SK-N-SH (cell line): ENCODE data around the gene UQCR10. TPM values are rescaled to one million over a fixed set of nuclear protein-coding genes. Genes with fewer than 3 reads are reported as not detected.

Experiments used
- CTCF ChIA-PET: fragments of 300-600, 350-600 bp; formaldehyde crosslinking; extraction: SDS; loops from one replicate; lab custom pipeline; 2021; lab: Yijun Ruan, JAX
- POLR2A ChIA-PET: fragments of 350-600 bp; sonication (Branson Sonifier 250); formaldehyde crosslinking; extraction: SDS; loops from one replicate; lab custom pipeline; 2020; ENCODE audit warnings: antibody characterized with exemption, inconsistent platforms; lab: Yijun Ruan, JAX
- DNase-seq: peaks from one replicate; pipeline ENCODE4 v3.0.0; 2012
- H2AFZ ChIP-seq: fragments of 200-600 bp; sonication (generic); 2 replicates; pipeline ENCODE4 v1.8.1; 2016; ENCODE audit warnings: antibody characterized with exemption, mild to moderate bottlenecking, low read depth
- H3F3A ChIP-seq: fragments of 200-600 bp; sonication (generic); replicated peaks from 2 replicates; pipeline ENCODE3; 2016; ENCODE audit warnings: antibody characterized with exemption, mild to moderate bottlenecking; ENCODE audit not compliant: insufficient read depth
- H3K27ac ChIP-seq, 2 experiments: fragments of 200-500 bp in 1 of 2; fragments of 200-600 bp in 1 of 2; sonication (Bioruptor generic) in 1 of 2; sonication (generic), shearing (Covaris generic) in 1 of 2; 2 replicates each; pipeline versions ENCODE4 v1.5.1 to v1.6.1; 2014 to 2016; ENCODE audit warnings: low read depth in 2 of 2, inconsistent platforms in 1 of 2, low read length in 1 of 2, mild to moderate bottlenecking in 1 of 2, mixed read lengths in 1 of 2
- H3K27me3 ChIP-seq: fragments of 200-600 bp; sonication (generic), shearing (Covaris generic); 2 replicates; pipeline ENCODE4 v1.6.1; 2016; ENCODE audit warnings: mixed run types; ENCODE audit not compliant: insufficient read depth
- H3K36me3 ChIP-seq, 2 experiments: fragments of 200-500 bp in 1 of 2; fragments of 200-600 bp in 1 of 2; sonication (Bioruptor generic) in 1 of 2; sonication (generic) in 1 of 2; replicated peaks in 1 of 2; 2 replicates each; pipeline versions ENCODE3 to v1.5.1; 2014 to 2016; ENCODE audit warnings: low read length in 1 of 2, mild to moderate bottlenecking in 1 of 2; ENCODE audit not compliant: insufficient read depth in 2 of 2, control insufficient read depth in 1 of 2
- H3K4me1 ChIP-seq, 2 experiments: fragments of 200-500 bp in 1 of 2; fragments of 200-600 bp in 1 of 2; sonication (Bioruptor generic) in 1 of 2; sonication (generic), shearing (Covaris generic) in 1 of 2; 2 replicates each; pipeline versions ENCODE4 v1.5.1 to v1.6.1; 2014 to 2016; ENCODE audit warnings: low read depth in 1 of 2, low read length in 1 of 2, mixed run types in 1 of 2; ENCODE audit not compliant: insufficient read depth in 2 of 2, control insufficient read depth in 1 of 2
- H3K4me2 ChIP-seq: fragments of 200-600 bp; sonication (generic), shearing (Covaris generic); 2 replicates; pipeline ENCODE4 v1.6.1; 2017; ENCODE audit warnings: mixed run types
- H3K4me3 ChIP-seq, 2 experiments: fragments of 200-500 bp in 1 of 2; fragments of 200-600 bp in 1 of 2; sonication (Bioruptor generic) in 1 of 2; sonication (generic), shearing (Covaris generic) in 1 of 2; 2 replicates each; pipeline versions ENCODE4 v1.5.1 to v1.8.1; 2014 to 2016; ENCODE audit warnings: low read depth in 2 of 2, inconsistent platforms in 1 of 2, low read length in 1 of 2, mild to moderate bottlenecking in 1 of 2, mixed read lengths in 1 of 2, moderate library complexity in 1 of 2
- H3K79me2 ChIP-seq: fragments of 200-600 bp; sonication (generic); 2 replicates; pipeline ENCODE4 v1.8.1; 2017; ENCODE audit warnings: mild to moderate bottlenecking; ENCODE audit not compliant: insufficient read depth
- H3K9ac ChIP-seq: fragments of 200-600 bp; sonication (generic); 2 replicates; pipeline ENCODE4 v1.6.1; 2017; ENCODE audit warnings: mixed run types
- H3K9me2 ChIP-seq: fragments of 200-600 bp; sonication (generic); 2 replicates; pipeline ENCODE4 v1.6.1; 2017; ENCODE audit warnings: mixed run types
- H3K9me3 ChIP-seq: fragments of 200-600 bp; sonication (generic); 2 replicates; pipeline ENCODE4 v1.6.1; 2017; ENCODE audit warnings: mixed run types, mild to moderate bottlenecking, moderate library complexity
- H4K20me1 ChIP-seq: fragments of 200-600 bp; sonication (generic); 2 replicates; pipeline ENCODE4 v1.6.1; 2017; ENCODE audit warnings: mild to moderate bottlenecking, mixed run types; ENCODE audit not compliant: insufficient read depth
- ELF1 ChIP-seq: IDR thresholded peaks from 2 replicates; pipeline ENCODE4 v1.4.0; 2012
- EP300 ChIP-seq, 2 experiments: IDR thresholded peaks; 2 replicates each; pipeline versions ENCODE4 v1.4.0 to v1.6.1; 2012; ENCODE audit warnings: borderline replicate concordance in 1 of 2, low read depth in 1 of 2, low read length in 1 of 2
- FOSL2 ChIP-seq: IDR thresholded peaks from 2 replicates; pipeline ENCODE4 v1.4.0; 2012; ENCODE audit warnings: low read depth, mild to moderate bottlenecking, moderate library complexity, borderline replicate concordance
- FOXJ3 ChIP-seq: sonication (generic); formaldehyde crosslinking; IDR thresholded peaks from 2 replicates; pipeline ENCODE4 v1.5.1; 2020; ENCODE audit warnings: mild to moderate bottlenecking, missing genetic modification reagents
- FOXM1 ChIP-seq: IDR thresholded peaks from 2 replicates; pipeline ENCODE4 v1.4.0; 2012; ENCODE audit warnings: low read depth, mild to moderate bottlenecking
- GABPA ChIP-seq: IDR thresholded peaks from 2 replicates; pipeline ENCODE4 v1.4.0; 2012; ENCODE audit warnings: low read depth, mild to moderate bottlenecking
- JUND ChIP-seq: IDR thresholded peaks from 2 replicates; pipeline ENCODE4 v1.4.0; 2012
- MEF2A ChIP-seq: IDR thresholded peaks from 2 replicates; pipeline ENCODE4 v1.4.0; 2012; ENCODE audit warnings: low read depth, borderline replicate concordance
- MXI1 ChIP-seq: IDR thresholded peaks from 2 replicates; pipeline ENCODE4 v1.6.1; 2012; ENCODE audit warnings: mild to moderate bottlenecking, low read depth, low read length, improper control_type of control experiment
- NRF1 ChIP-seq: IDR thresholded peaks from 2 replicates; pipeline ENCODE4 v1.6.1; 2012; ENCODE audit warnings: low read depth, mild to moderate bottlenecking, low read length
- POLR2AphosphoS5 ChIP-seq: IDR thresholded peaks from 2 replicates; pipeline ENCODE4 v1.6.1; 2012; ENCODE audit warnings: low read depth, low read length
- RAD21 ChIP-seq: IDR thresholded peaks from 2 replicates; pipeline ENCODE4 v1.6.1; 2012; ENCODE audit warnings: mild to moderate bottlenecking, low read length
- RFX5 ChIP-seq: IDR thresholded peaks from 2 replicates; pipeline ENCODE4 v1.6.1; 2012; ENCODE audit warnings: mild to moderate bottlenecking, improper control_type of control experiment, low read length
- RXRA ChIP-seq: IDR thresholded peaks from 2 replicates; pipeline ENCODE4 v1.4.0; 2012; ENCODE audit warnings: low read depth, mild to moderate bottlenecking, borderline replicate concordance
- SIN3A ChIP-seq: IDR thresholded peaks from 2 replicates; pipeline ENCODE4 v1.6.1; 2012; ENCODE audit warnings: low read depth, mild to moderate bottlenecking, low read length, moderate library complexity, borderline replicate concordance
- SMC3 ChIP-seq: IDR thresholded peaks from 2 replicates; pipeline ENCODE4 v1.6.1; 2012; ENCODE audit warnings: low read depth, low read length, improper control_type of control experiment
- TAF1 ChIP-seq: IDR thresholded peaks from 2 replicates; pipeline ENCODE4 v1.6.1; 2012; ENCODE audit warnings: low read depth, mild to moderate bottlenecking, low read length, moderate library complexity, borderline replicate concordance
- TCF12 ChIP-seq: IDR thresholded peaks from 2 replicates; pipeline ENCODE4 v1.4.0; 2012
- TEAD4 ChIP-seq: IDR thresholded peaks from 2 replicates; pipeline ENCODE4 v1.4.0; 2012; ENCODE audit warnings: mild to moderate bottlenecking, borderline replicate concordance; ENCODE audit not compliant: insufficient read depth
- YY1 ChIP-seq: IDR thresholded peaks from 2 replicates; pipeline ENCODE4 v1.4.0; 2012; ENCODE audit warnings: low read depth, mild to moderate bottlenecking
- WGBS: methylation state at CpG from one replicate; pipeline ENCODE4 v1.1.6; 2017; ENCODE audit warnings: low lambda C conversion rate; 5-methylcytosine and 5-hydroxymethylcytosine counted together
- polyA plus RNA-seq, 3 experiments: library from polyadenylated mRNA; depleted of rRNA; stranded (reverse); fragments of >200 nt; gene quantifications; 2 replicates each; pipeline ENCODE4 v1.2.3, GENCODE V29; 2012
- TF ChIP-seq, protein P1 (sequence below): fragments of 200-600 bp; sonication (generic); IDR thresholded peaks from 2 replicates; pipeline ENCODE4 v1.6.1; 2017; ENCODE audit warnings: antibody characterized with exemption, mild to moderate bottlenecking, moderate library complexity
- TF ChIP-seq, protein P2 (sequence below): IDR thresholded peaks from 2 replicates; pipeline ENCODE4 v1.4.0; 2012; ENCODE audit warnings: low read depth, borderline replicate concordance
- TF ChIP-seq, protein P3 (sequence below): IDR thresholded peaks from 2 replicates; pipeline ENCODE4; 2012
- TF ChIP-seq, protein P4 (sequence below): fragments of 150-350 bp; IDR thresholded peaks from 2 replicates; pipeline ENCODE4 v1.6.1; 2016; ENCODE audit warnings: mild to moderate bottlenecking, low read depth, low read length
- TF ChIP-seq, protein P5 (sequence below): IDR thresholded peaks from 2 replicates; pipeline ENCODE4 v1.4.0; 2012; ENCODE audit warnings: low read depth

UQCR10 gene
- polyA plus RNA-seq, 1 of the 3 experiments (the other 2 are of a cell fraction), result 248 TPM

DNA sequence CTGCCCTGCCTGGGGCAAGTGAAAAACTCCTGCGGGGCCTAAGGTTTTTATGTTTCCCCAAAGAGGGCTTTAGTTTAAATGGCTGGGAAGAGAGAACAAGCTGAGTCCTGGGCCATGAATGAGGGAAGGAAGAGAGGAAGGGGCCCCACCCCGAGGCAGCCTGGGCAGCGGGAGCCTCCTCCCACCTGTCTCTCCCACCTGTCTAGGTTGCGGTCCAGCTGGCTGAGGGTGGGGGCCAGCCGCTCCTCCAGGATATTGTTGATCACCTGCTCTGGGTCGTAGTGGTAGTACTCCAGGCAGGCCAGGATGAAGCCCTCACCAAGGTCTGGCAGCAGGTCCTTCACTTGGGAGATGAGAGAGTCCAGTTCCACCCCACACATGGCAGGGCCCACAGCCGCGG is 34.6 kb downstream of the UQCR10 start:
- Histone ChIP-seq H3K9me2 (no peaks in the 10 kb centered on the region), H3K4me2 (no peak overlapping the region), H3F3A (no peaks in the 10 kb centered on the region), H3K4me1 (peaks cover 17 to 24% of the 10 kb centered on the region in 2 experiments), H3K36me3 (peaks cover 29 to 68% of the 10 kb centered on the region in 2 experiments), H4K20me1 (no peaks in the 10 kb centered on the region), H3K9me3 (no peaks in the 10 kb centered on the region), H3K27me3 (no peaks in the 10 kb centered on the region), H3K27ac (no peak overlapping the region; a peak in 1 of 4 replicates), H2AFZ (no peak overlapping the region), H3K79me2 (peaks cover 14% of the 10 kb centered on the region; the same call in 1 of the 2 replicates), H3K4me3 (no peak overlapping the region), H3K9ac (no peak overlapping the region)
- 97% methylated on average over 5 of the region's 8 CpGs for WGBS
- DNase-seq, result no peak
- CTCF ChIA-PET, result interaction anchor here (1.0 to 1.2 kb wide), 2 partner anchors 112 to 177 kb away, joined by 3 read pairs; no protein-coding TSS in a partner anchor
- TF ChIP-seq SMC3, result no peak
- TF ChIP-seq FOXM1, result no peak
- TF ChIP-seq TCF12, result no peak
- TF ChIP-seq, protein P1, sequence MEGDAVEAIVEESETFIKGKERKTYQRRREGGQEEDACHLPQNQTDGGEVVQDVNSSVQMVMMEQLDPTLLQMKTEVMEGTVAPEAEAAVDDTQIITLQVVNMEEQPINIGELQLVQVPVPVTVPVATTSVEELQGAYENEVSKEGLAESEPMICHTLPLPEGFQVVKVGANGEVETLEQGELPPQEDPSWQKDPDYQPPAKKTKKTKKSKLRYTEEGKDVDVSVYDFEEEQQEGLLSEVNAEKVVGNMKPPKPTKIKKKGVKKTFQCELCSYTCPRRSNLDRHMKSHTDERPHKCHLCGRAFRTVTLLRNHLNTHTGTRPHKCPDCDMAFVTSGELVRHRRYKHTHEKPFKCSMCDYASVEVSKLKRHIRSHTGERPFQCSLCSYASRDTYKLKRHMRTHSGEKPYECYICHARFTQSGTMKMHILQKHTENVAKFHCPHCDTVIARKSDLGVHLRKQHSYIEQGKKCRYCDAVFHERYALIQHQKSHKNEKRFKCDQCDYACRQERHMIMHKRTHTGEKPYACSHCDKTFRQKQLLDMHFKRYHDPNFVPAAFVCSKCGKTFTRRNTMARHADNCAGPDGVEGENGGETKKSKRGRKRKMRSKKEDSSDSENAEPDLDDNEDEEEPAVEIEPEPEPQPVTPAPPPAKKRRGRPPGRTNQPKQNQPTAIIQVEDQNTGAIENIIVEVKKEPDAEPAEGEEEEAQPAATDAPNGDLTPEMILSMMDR, result no peak
- TF ChIP-seq TEAD4, result no peak
- no peak for TF ChIP-seq TAF1
- TF ChIP-seq, protein P2, sequence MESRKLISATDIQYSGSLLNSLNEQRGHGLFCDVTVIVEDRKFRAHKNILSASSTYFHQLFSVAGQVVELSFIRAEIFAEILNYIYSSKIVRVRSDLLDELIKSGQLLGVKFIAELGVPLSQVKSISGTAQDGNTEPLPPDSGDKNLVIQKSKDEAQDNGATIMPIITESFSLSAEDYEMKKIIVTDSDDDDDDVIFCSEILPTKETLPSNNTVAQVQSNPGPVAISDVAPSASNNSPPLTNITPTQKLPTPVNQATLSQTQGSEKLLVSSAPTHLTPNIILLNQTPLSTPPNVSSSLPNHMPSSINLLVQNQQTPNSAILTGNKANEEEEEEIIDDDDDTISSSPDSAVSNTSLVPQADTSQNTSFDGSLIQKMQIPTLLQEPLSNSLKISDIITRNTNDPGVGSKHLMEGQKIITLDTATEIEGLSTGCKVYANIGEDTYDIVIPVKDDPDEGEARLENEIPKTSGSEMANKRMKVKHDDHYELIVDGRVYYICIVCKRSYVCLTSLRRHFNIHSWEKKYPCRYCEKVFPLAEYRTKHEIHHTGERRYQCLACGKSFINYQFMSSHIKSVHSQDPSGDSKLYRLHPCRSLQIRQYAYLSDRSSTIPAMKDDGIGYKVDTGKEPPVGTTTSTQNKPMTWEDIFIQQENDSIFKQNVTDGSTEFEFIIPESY, result no peak
- TF ChIP-seq GABPA, result no peak
- TF ChIP-seq RAD21, result no peak
- POLR2A ChIA-PET, result no interaction called here

DNA sequence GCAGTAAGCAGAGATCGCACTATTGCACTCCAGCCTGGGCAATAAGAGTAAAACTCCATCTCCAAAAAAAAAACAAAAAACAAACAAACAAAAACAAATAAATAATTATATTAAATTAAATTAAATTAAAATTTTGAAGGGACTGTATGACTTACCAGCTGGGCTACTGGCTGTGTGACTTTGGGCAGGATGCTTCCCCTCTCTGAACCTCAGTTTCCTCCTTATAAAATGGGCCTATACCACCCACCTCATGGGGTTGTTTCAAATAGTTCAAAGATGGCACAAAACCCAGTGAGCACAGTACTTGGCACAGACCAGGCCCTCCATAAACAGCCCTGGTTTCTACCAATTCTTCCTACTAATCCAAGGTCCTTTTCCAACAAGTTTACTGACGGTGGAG is 36.0 kb downstream of the UQCR10 start:
- CTCF ChIA-PET, result interaction anchor here (0.9 to 1.9 kb wide), 2 partner anchors 202 to 285 kb away, joined by 3 to 6 read pairs; no protein-coding TSS in a partner anchor
- peaks cover 28 to 73% of the 10 kb centered on the region in 2 experiments for H3K36me3 ChIP-seq

More for the DNA sequence above, 36.0 kb downstream of the UQCR10 start:
- H3K4me3 ChIP-seq, result no peak overlapping the region
- H2AFZ ChIP-seq, result no peak overlapping the region
- DNase-seq, result no peak
- H4K20me1 ChIP-seq, result no peaks in the 10 kb centered on the region
- 95% methylated on average over 2 of the region's 2 CpGs for WGBS
- peaks cover 8% of the 10 kb centered on the region; the same call in 1 of the 2 replicates for H3K79me2 ChIP-seq
- TF ChIP-seq POLR2AphosphoS5 (no peak), MEF2A (no peak), RXRA (no peak), FOXJ3 (CRISPR knock-in tag) (no peak), JUND (no peak), FOSL2 (no peak), EP300 (IDR thresholded peaks at IDR 0.05; ENCODE audit: borderline replicate concordance in 1 of 2, low read depth in 1 of 2, low read length in 1 of 2) (no peak), TCF12 (no peak), RAD21 (no peak), RFX5 (no peak), NRF1 (no peak), YY1 (no peak), TEAD4 (no peak), ELF1 (no peak), MXI1 (no peak), TAF1 (no peak), SIN3A (no peak)
- TF ChIP-seq, protein P3, sequence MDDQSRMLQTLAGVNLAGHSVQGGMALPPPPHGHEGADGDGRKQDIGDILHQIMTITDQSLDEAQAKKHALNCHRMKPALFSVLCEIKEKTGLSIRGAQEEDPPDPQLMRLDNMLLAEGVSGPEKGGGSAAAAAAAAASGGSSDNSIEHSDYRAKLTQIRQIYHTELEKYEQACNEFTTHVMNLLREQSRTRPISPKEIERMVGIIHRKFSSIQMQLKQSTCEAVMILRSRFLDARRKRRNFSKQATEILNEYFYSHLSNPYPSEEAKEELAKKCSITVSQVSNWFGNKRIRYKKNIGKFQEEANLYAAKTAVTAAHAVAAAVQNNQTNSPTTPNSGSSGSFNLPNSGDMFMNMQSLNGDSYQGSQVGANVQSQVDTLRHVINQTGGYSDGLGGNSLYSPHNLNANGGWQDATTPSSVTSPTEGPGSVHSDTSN, result no peak
- TF ChIP-seq, protein P4, sequence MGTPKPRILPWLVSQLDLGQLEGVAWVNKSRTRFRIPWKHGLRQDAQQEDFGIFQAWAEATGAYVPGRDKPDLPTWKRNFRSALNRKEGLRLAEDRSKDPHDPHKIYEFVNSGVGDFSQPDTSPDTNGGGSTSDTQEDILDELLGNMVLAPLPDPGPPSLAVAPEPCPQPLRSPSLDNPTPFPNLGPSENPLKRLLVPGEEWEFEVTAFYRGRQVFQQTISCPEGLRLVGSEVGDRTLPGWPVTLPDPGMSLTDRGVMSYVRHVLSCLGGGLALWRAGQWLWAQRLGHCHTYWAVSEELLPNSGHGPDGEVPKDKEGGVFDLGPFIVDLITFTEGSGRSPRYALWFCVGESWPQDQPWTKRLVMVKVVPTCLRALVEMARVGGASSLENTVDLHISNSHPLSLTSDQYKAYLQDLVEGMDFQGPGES, result no peak
- TF ChIP-seq, protein P5, sequence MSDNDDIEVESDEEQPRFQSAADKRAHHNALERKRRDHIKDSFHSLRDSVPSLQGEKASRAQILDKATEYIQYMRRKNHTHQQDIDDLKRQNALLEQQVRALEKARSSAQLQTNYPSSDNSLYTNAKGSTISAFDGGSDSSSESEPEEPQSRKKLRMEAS, result no peak
- H3F3A ChIP-seq, result no peaks in the 10 kb centered on the region
- peaks cover 13 to 18% of the 10 kb centered on the region in 2 experiments for H3K4me1 ChIP-seq
- POLR2A ChIA-PET, result no interaction called here
- H3K9ac ChIP-seq, result no peak overlapping the region
- no peaks in the 10 kb centered on the region for H3K27me3 ChIP-seq
- H3K27ac ChIP-seq, result no peak overlapping the region
- H3K9me3 ChIP-seq, result no peaks in the 10 kb centered on the region
- no peaks in the 10 kb centered on the region for H3K9me2 ChIP-seq
- H3K4me2 ChIP-seq, result no peak overlapping the region
